Measurements from ENCODE around the gene ELOVL4.

- TF ChIP-seq CTCF (IDR thresholded peaks at IDR 0.05) (peak in 2 of 3 experiments; percentile 26 to 53), POLR2A (IDR thresholded peaks at IDR 0.05) (no peak), POLR2AphosphoS5 (IDR thresholded peaks at IDR 0.05; ENCODE audit: insufficient read depth in 1 of 2, low read depth in 1 of 2) (no peak)
Observed at GRCh38 chr6:79868098-79868722, 79.1 kb downstream of the ELOVL4 start.

Data from vagina (tissue), 2 donors.